Inflammatory macrophage (primary cell): ENCODE measurements around the gene ZFAND2A.
A peak's percentile ranks its signal among the peaks of the same experiment; 100 is the strongest.
"Not testable (repeated sequence)": the region's sequence is repeated elsewhere in the genome, so short reads cannot be mapped to it uniquely, and the experiment has no call there.

Source experiments
- DNase-seq, 2 donors: peaks; one replicate each; pipeline ENCODE4 v3.0.0-alpha.2; 2020 to 2022

ZFAND2A gene

GRCh38 chr7:1122832-1123501 lies 37.0 kb downstream of the ZFAND2A start:
- no peak for DNase-seq

DNA sequence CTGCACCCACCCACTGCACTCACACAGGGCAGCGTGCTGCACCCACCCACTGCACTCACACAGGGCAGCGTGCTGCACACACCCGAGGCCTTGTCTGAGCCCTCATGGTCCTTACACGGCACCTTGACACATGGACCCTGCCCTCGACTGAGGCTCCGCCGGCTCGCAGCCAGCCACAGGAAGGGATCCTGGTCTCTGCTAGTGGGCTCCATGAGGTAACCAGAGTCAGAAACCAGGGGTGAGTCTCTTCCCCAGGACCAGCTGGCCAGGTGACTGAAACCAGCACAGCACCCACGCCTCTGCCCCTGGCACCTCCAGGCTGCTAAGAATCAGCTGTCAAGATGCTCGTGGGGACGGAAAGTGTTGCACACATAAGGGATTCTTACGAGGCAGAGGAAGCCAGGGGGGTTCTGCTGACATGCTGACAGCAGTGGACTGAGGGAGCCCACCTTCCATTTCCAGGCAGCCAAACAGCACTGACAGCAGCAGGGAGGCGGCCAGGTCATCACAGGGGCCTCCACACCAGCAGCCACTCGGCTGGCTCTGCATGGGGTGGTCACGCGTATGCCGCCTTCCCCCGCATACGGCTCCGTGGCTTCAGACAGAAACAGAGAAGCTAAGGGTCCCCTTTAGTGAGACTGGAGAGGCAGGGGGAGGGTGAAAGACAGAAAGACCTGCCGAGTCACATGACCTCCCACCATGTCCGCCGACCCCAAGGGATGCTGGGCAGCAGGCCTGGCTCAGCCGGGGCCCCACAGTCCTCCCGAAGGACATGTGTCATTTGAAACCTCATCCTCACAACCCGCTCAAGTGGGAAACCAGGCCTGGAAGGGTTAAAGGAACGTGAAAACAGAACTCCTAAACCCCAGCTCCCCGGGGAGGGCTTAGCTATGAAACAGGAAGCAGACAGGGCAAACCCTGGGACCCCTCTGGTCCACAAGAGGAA lies 37.8 kb downstream of the ZFAND2A start:
- DNase-seq, result no peak

GRCh38 chr7:1121476-1121875 lies 38.5 kb downstream of the ZFAND2A start:
- no peak for DNase-seq

DNA sequence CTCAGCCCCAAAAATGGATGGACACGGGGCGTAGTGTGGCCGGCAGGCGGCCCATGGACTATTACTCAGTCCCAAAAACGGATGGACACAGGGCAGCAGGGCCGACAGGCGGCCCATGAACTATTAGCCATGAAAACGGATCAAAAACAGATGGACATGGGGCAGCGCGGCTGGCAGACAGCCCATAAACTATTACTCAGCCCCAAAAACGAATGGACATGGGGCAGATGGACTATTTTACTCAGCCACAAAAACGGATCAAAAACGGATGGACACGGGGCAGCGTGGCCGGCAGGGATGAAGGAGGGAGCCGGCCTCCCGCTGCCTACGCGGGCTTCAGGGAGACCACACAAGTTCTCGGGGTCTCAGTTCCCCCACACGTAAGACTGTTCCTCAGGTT lies 39.2 kb downstream of the ZFAND2A start:
- no peak for DNase-seq

DNA sequence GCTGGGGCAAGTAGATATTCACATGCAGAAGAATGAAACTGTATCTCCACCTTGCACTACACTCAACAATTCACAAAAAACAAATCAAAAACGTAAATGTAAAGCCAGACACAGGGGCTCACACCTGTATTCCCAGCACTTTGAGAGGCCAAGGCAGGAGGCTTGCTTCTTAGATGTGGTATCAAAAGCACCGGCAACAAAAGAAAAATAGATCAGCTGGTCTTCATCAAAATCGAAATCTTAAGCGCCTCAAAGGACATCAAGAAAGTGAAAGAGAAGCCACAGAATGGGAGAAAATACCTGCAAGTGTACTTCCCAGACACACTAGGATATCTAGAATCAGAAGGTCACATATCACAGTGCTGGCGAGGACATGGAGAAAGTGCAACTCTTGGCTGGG lies 40.8 kb downstream of the ZFAND2A start:
- no peak for DNase-seq

DNA sequence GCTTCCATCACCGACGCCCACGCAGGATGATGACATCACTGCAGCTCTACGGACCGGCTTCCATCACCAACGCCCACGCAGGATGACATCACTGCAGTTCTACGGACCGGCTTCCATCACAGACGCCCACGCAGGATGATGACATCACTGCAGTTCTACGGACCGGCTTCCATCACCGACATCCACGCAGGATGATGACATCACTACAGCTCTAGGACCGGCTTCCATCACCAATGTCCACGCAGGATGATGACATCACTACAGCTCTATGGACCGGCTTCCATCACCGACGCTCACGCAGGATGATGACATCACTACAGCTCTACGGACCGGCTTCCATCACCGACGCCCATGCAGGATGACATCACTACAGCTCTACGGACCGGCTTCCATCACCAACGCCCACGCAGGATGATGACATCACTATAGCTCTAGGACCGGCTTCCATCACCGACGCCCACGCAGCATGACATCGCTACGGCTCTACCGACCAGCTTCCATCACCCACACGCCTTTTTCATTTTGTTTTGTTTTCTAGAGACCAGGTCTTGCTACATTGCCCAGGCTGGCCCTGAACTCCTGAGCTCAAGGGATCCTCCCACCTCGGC lies 42.6 kb downstream of the ZFAND2A start:
- DNase-seq, result peak in 1 of 2 donors; percentile 25

GRCh38 chr7:1116383-1117008 lies 43.5 kb downstream of the ZFAND2A start:
- not testable (repeated sequence) for DNase-seq

GRCh38 chr7:1115171-1116045 lies 44.6 kb downstream of the ZFAND2A start:
- peak; percentile 14 to 29 for DNase-seq

DNA sequence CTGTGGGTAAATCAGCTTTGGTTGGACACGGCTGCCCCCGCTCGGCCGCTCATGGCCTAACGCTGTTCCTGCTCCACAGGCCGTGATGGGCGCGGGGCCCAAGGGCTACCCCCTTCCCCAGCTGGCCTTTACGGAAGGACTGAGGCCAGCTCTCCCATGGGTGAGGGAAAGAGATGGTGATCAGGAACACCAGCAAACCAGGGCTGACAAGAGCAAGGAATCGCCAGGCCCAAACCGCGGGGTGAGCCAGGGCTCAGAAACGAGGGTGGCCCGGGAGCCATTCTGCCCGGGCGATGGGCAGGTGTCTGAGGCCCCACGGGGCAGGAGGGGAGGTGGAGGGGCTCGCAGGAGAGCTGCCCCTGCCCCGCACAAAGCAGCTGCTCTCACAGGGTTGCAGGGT lies 45.5 kb downstream of the ZFAND2A start:
- DNase-seq, result no peak

GRCh38 chr7:1114088-1114487 lies 45.9 kb downstream of the ZFAND2A start:
- DNase-seq, result no peak

DNA sequence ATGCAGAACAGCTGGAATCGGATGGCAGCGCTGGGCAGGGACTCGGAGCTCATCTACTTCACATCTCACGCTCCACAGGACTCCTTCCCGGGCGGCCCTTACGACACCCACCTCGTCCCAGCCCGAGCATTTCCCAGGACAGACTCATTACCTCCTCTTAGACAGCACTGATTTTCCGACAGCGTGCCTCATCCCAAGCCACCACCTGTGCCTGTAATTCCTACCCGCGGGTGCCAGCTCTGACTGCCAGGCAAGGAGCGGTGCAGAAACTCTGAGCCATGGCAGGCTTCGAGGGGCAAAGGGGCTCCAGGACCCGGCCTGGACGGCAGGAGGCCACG lies 46.5 kb downstream of the ZFAND2A start:
- no peak for DNase-seq

- no peak for DNase-seq
Measured at GRCh38 chr7:1112625-1113547, 47.1 kb downstream of the ZFAND2A start.

GRCh38 chr7:1112109-1112508 lies 47.9 kb downstream of the ZFAND2A start:
- no peak for DNase-seq

DNA sequence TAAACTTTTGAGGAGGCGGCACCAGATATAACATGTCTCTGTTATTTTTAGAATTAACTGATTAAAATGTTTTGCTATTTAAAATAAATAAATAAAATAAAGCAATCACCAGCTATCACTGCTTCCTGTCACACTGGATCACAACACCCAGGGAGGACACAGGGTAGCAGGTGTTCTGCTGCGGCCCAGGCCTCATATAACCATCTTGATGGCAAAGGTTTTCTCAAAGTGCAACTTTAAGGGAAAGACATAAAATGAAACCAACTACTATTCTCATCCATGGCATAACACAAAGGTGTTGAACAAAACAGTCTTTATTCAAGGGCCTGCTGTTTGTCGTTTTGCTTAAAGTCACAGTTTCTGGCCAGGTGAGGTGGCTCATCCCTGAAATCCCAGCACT lies 48.8 kb downstream of the ZFAND2A start:
- DNase-seq, result no peak

GRCh38 chr7:1110358-1110757 lies 49.6 kb downstream of the ZFAND2A start:
- no peak for DNase-seq

DNA sequence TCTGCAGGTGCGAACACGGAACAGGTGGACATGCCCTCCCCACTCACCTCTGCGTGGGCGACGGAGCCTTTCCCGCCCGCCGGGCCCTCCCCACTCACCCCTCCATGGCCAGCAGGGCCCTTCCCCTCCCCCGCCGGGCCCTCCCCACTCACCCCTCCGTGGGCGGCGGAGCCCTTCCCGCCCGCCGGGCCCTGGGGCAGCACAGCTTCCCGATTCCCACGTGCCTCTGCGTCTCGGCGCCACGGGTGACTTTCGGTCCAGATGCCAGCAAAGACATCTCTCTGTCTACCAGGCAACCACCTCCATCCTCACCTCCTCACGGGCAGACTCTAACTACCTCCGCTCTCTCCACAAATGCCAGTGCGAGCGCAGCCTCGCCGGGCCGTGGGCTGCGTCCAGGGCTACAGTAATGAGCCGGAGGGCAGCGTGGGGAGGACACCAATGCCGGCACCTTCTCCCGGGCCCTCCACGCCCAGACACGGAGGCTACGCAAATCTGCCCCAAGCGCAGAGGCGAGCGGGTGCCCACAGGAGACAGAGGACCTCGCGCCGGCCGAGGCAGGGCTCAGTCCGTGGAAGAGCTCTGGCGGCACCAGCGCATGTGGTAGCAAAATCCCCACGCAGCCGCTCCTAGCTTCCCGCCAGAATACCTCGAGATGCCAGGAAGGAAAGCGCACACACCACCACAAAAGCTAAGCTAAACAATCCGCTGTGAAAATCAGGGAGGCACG lies 50.2 kb downstream of the ZFAND2A start:
- DNase-seq, result no peak

GRCh38 chr7:1108264-1108920 lies 51.6 kb downstream of the ZFAND2A start:
- DNase-seq, result no peak

DNA sequence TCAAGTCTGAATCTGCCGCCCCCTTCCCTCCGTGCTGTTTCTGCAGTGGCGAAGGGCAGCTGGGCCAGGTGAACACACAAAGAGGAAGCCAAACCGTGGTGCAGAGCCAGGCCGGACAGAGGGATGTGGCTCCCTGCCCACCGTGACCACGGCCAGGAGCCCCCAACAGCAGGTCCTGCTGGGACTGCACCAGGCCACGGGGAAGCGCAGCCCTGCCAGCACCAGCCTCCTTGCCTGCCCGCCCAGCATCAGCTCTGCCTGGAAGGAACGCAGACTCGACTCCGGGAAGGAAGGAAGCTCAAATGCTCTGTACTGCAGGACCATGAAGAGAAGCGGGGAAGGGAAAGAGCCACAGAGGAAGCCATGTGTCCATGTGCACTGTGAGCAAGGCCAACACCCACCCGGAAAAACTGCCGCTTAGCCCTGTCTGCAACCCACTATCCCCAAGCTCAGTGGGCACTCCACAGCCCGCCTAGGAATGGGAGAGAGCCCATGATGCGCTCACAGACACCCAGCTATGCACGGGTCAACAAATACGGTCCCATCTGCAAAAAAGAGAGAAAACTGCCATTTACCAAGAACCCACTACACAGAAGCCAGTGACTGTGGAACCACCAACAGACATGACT lies 53.1 kb downstream of the ZFAND2A start:
- no peak for DNase-seq
